SK-N-SH (cell line): Measurements from ENCODE around the gene PGM2L1. TPM values are rescaled to one million over a fixed set of nuclear protein-coding genes. Genes with fewer than 3 reads are reported as not detected.
A peak's percentile ranks its signal among the peaks of the same experiment; 100 is the strongest.

Experiments used
- CTCF ChIA-PET: fragments of 300-600, 350-600 bp; formaldehyde crosslinking; extraction: SDS; loops from one replicate; lab custom pipeline; 2021; lab: Yijun Ruan, JAX
- POLR2A ChIA-PET: fragments of 350-600 bp; sonication (Branson Sonifier 250); formaldehyde crosslinking; extraction: SDS; loops from one replicate; lab custom pipeline; 2020; ENCODE audit warnings: antibody characterized with exemption, inconsistent platforms; lab: Yijun Ruan, JAX
- DNase-seq: peaks from one replicate; pipeline ENCODE4 v3.0.0; 2012
- H2AFZ ChIP-seq: fragments of 200-600 bp; sonication (generic); 2 replicates; pipeline ENCODE4 v1.8.1; 2016; ENCODE audit warnings: antibody characterized with exemption, mild to moderate bottlenecking, low read depth
- H3F3A ChIP-seq: fragments of 200-600 bp; sonication (generic); replicated peaks from 2 replicates; pipeline ENCODE3; 2016; ENCODE audit warnings: antibody characterized with exemption, mild to moderate bottlenecking; ENCODE audit not compliant: insufficient read depth
- H3K27ac ChIP-seq, 2 experiments: fragments of 200-500 bp in 1 of 2; fragments of 200-600 bp in 1 of 2; sonication (Bioruptor generic) in 1 of 2; sonication (generic), shearing (Covaris generic) in 1 of 2; 2 replicates each; pipeline versions ENCODE4 v1.5.1 to v1.6.1; 2014 to 2016; ENCODE audit warnings: low read depth in 2 of 2, inconsistent platforms in 1 of 2, low read length in 1 of 2, mild to moderate bottlenecking in 1 of 2, mixed read lengths in 1 of 2
- H3K27me3 ChIP-seq: fragments of 200-600 bp; sonication (generic), shearing (Covaris generic); 2 replicates; pipeline ENCODE4 v1.6.1; 2016; ENCODE audit warnings: mixed run types; ENCODE audit not compliant: insufficient read depth
- H3K36me3 ChIP-seq, 2 experiments: fragments of 200-500 bp in 1 of 2; fragments of 200-600 bp in 1 of 2; sonication (Bioruptor generic) in 1 of 2; sonication (generic) in 1 of 2; replicated peaks in 1 of 2; 2 replicates each; pipeline versions ENCODE3 to v1.5.1; 2014 to 2016; ENCODE audit warnings: low read length in 1 of 2, mild to moderate bottlenecking in 1 of 2; ENCODE audit not compliant: insufficient read depth in 2 of 2, control insufficient read depth in 1 of 2
- H3K4me1 ChIP-seq, 2 experiments: fragments of 200-500 bp in 1 of 2; fragments of 200-600 bp in 1 of 2; sonication (Bioruptor generic) in 1 of 2; sonication (generic), shearing (Covaris generic) in 1 of 2; 2 replicates each; pipeline versions ENCODE4 v1.5.1 to v1.6.1; 2014 to 2016; ENCODE audit warnings: low read depth in 1 of 2, low read length in 1 of 2, mixed run types in 1 of 2; ENCODE audit not compliant: insufficient read depth in 2 of 2, control insufficient read depth in 1 of 2
- H3K4me2 ChIP-seq: fragments of 200-600 bp; sonication (generic), shearing (Covaris generic); 2 replicates; pipeline ENCODE4 v1.6.1; 2017; ENCODE audit warnings: mixed run types
- H3K4me3 ChIP-seq, 2 experiments: fragments of 200-500 bp in 1 of 2; fragments of 200-600 bp in 1 of 2; sonication (Bioruptor generic) in 1 of 2; sonication (generic), shearing (Covaris generic) in 1 of 2; 2 replicates each; pipeline versions ENCODE4 v1.5.1 to v1.8.1; 2014 to 2016; ENCODE audit warnings: low read depth in 2 of 2, inconsistent platforms in 1 of 2, low read length in 1 of 2, mild to moderate bottlenecking in 1 of 2, mixed read lengths in 1 of 2, moderate library complexity in 1 of 2
- H3K79me2 ChIP-seq: fragments of 200-600 bp; sonication (generic); 2 replicates; pipeline ENCODE4 v1.8.1; 2017; ENCODE audit warnings: mild to moderate bottlenecking; ENCODE audit not compliant: insufficient read depth
- H3K9ac ChIP-seq: fragments of 200-600 bp; sonication (generic); 2 replicates; pipeline ENCODE4 v1.6.1; 2017; ENCODE audit warnings: mixed run types
- H3K9me2 ChIP-seq: fragments of 200-600 bp; sonication (generic); 2 replicates; pipeline ENCODE4 v1.6.1; 2017; ENCODE audit warnings: mixed run types
- H3K9me3 ChIP-seq: fragments of 200-600 bp; sonication (generic); 2 replicates; pipeline ENCODE4 v1.6.1; 2017; ENCODE audit warnings: mixed run types, mild to moderate bottlenecking, moderate library complexity
- H4K20me1 ChIP-seq: fragments of 200-600 bp; sonication (generic); 2 replicates; pipeline ENCODE4 v1.6.1; 2017; ENCODE audit warnings: mild to moderate bottlenecking, mixed run types; ENCODE audit not compliant: insufficient read depth
- CTCF ChIP-seq: fragments of 200-600 bp; sonication (generic); IDR thresholded peaks from 2 replicates; pipeline ENCODE4 v1.6.1; 2017; ENCODE audit warnings: antibody characterized with exemption, mild to moderate bottlenecking, moderate library complexity
- ELF1 ChIP-seq: IDR thresholded peaks from 2 replicates; pipeline ENCODE4 v1.4.0; 2012
- GABPA ChIP-seq: IDR thresholded peaks from 2 replicates; pipeline ENCODE4 v1.4.0; 2012; ENCODE audit warnings: low read depth, mild to moderate bottlenecking
- MEF2A ChIP-seq: IDR thresholded peaks from 2 replicates; pipeline ENCODE4 v1.4.0; 2012; ENCODE audit warnings: low read depth, borderline replicate concordance
- MXI1 ChIP-seq: IDR thresholded peaks from 2 replicates; pipeline ENCODE4 v1.6.1; 2012; ENCODE audit warnings: mild to moderate bottlenecking, low read depth, low read length, improper control_type of control experiment
- NRF1 ChIP-seq: IDR thresholded peaks from 2 replicates; pipeline ENCODE4 v1.6.1; 2012; ENCODE audit warnings: low read depth, mild to moderate bottlenecking, low read length
- POLR2AphosphoS5 ChIP-seq: IDR thresholded peaks from 2 replicates; pipeline ENCODE4 v1.6.1; 2012; ENCODE audit warnings: low read depth, low read length
- RAD21 ChIP-seq: IDR thresholded peaks from 2 replicates; pipeline ENCODE4 v1.6.1; 2012; ENCODE audit warnings: mild to moderate bottlenecking, low read length
- REST ChIP-seq: IDR thresholded peaks from 2 replicates; pipeline ENCODE4 v1.6.1; 2012; ENCODE audit warnings: mild to moderate bottlenecking, low read depth, low read length, moderate library complexity
- RFX5 ChIP-seq: IDR thresholded peaks from 2 replicates; pipeline ENCODE4 v1.6.1; 2012; ENCODE audit warnings: mild to moderate bottlenecking, improper control_type of control experiment, low read length
- RXRA ChIP-seq: IDR thresholded peaks from 2 replicates; pipeline ENCODE4 v1.4.0; 2012; ENCODE audit warnings: low read depth, mild to moderate bottlenecking, borderline replicate concordance
- SMC3 ChIP-seq: IDR thresholded peaks from 2 replicates; pipeline ENCODE4 v1.6.1; 2012; ENCODE audit warnings: low read depth, low read length, improper control_type of control experiment
- ZBTB33 ChIP-seq: IDR thresholded peaks from 2 replicates; pipeline ENCODE4 v1.4.0; 2012; ENCODE audit warnings: low read depth, borderline replicate concordance
- WGBS: methylation state at CpG from one replicate; pipeline ENCODE4 v1.1.6; 2017; ENCODE audit warnings: low lambda C conversion rate; 5-methylcytosine and 5-hydroxymethylcytosine counted together
- polyA plus RNA-seq, 3 experiments: library from polyadenylated mRNA; depleted of rRNA; stranded (reverse); fragments of >200 nt; gene quantifications; 2 replicates each; pipeline ENCODE4 v1.2.3, GENCODE V29; 2012
- TF ChIP-seq, protein P1 (sequence below): IDR thresholded peaks from 2 replicates; pipeline ENCODE4; 2012
- TF ChIP-seq, protein P2 (sequence below): fragments of 150-350 bp; IDR thresholded peaks from 2 replicates; pipeline ENCODE4 v1.6.1; 2016; ENCODE audit warnings: mild to moderate bottlenecking, low read depth, low read length
- TF ChIP-seq, protein P3 (sequence below): IDR thresholded peaks from 2 replicates; pipeline ENCODE4 v1.4.0; 2012; ENCODE audit warnings: low read depth, borderline replicate concordance

PGM2L1 gene
- polyA plus RNA-seq, 1 of the 3 experiments (the other 2 are of a cell fraction): 0.90 TPM

- Histone ChIP-seq H3K4me2 (no peak overlapping the region), H3F3A (peaks cover 24% of the 10 kb centered on the region), H3K27ac (0 out of 4 replicates have a peak overlapping the region, but pooled peaks of 1 of the 2 experiments have one; percentile 17), H3K4me1 (peaks cover 2 to 18% of the 10 kb centered on the region in 2 experiments), H3K9me3 (no peaks in the 10 kb centered on the region), H3K79me2 (no peaks in the 10 kb centered on the region), H2AFZ (no peak overlapping the region), H3K27me3 (no peaks in the 10 kb centered on the region), H3K36me3 (no peaks in the 10 kb centered on the region), H3K9ac (no peak overlapping the region), H3K4me3 (no peak overlapping the region), H3K9me2 (no peaks in the 10 kb centered on the region), H4K20me1 (no peaks in the 10 kb centered on the region)
- WGBS: 87% methylated on average over 3 of the region's 3 CpGs
- DNase-seq: no peak
- TF ChIP-seq ZBTB33 (no peak), NRF1 (no peak), GABPA (no peak), RAD21 (no peak), RXRA (no peak), MEF2A (no peak), POLR2AphosphoS5 (no peak), RFX5 (no peak), REST (no peak), SMC3 (no peak), MXI1 (no peak), CTCF (no peak), ELF1 (no peak)
- TF ChIP-seq, protein P1, sequence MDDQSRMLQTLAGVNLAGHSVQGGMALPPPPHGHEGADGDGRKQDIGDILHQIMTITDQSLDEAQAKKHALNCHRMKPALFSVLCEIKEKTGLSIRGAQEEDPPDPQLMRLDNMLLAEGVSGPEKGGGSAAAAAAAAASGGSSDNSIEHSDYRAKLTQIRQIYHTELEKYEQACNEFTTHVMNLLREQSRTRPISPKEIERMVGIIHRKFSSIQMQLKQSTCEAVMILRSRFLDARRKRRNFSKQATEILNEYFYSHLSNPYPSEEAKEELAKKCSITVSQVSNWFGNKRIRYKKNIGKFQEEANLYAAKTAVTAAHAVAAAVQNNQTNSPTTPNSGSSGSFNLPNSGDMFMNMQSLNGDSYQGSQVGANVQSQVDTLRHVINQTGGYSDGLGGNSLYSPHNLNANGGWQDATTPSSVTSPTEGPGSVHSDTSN: no peak
- TF ChIP-seq, protein P2, sequence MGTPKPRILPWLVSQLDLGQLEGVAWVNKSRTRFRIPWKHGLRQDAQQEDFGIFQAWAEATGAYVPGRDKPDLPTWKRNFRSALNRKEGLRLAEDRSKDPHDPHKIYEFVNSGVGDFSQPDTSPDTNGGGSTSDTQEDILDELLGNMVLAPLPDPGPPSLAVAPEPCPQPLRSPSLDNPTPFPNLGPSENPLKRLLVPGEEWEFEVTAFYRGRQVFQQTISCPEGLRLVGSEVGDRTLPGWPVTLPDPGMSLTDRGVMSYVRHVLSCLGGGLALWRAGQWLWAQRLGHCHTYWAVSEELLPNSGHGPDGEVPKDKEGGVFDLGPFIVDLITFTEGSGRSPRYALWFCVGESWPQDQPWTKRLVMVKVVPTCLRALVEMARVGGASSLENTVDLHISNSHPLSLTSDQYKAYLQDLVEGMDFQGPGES: no peak
- TF ChIP-seq, protein P3, sequence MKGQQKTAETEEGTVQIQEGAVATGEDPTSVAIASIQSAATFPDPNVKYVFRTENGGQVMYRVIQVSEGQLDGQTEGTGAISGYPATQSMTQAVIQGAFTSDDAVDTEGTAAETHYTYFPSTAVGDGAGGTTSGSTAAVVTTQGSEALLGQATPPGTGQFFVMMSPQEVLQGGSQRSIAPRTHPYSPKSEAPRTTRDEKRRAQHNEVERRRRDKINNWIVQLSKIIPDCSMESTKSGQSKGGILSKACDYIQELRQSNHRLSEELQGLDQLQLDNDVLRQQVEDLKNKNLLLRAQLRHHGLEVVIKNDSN: no peak
- ChIA-PET POLR2A (no interaction called here), CTCF (interaction anchor here (1.1 kb wide), 1 partner anchor 28 kb away, joined by 3 read pairs; no protein-coding TSS in a partner anchor)
Measured at GRCh38 chr11:74282421-74282820, 115.8 kb downstream of the PGM2L1 start.
